Measurements from ENCODE around the gene EXOC3L1. TPM values are rescaled to one million over a fixed set of nuclear protein-coding genes. Genes with fewer than 3 reads are reported as not detected.
A peak's percentile ranks its signal among the peaks of the same experiment; 100 is the strongest.

Gene EXOC3L1
- total and polyA plus RNA-seq, 2 of the 4 experiments (the other 2 are of a cell fraction): not detected

GRCh38 chr16:67191411-67191994 is 1.6 kb upstream of the EXOC3L1 start:
- ATAC-seq (ENCODE audit: low read depth) (no peak), DNase-seq (no peak)
- peaks cover 25 to 48% of the 10 kb centered on the region in 2 experiments for H3K79me1 ChIP-seq (ENCODE audit: low read depth in 1 of 2, low read length in 2 of 2)
- H2AK9ac ChIP-seq (replicated peaks; ENCODE audit: low read depth, low read length, poor library complexity): peak overlapping the region; percentile 100
- peak overlapping the region; percentile 50; the same call in 1 of the 2 replicates for H4K5ac ChIP-seq (ENCODE audit: low read depth, low read length)
- H3K27ac ChIP-seq (ENCODE audit: insufficient read depth, low read length): no peak overlapping the region
- 0% methylated on average over 2 of the region's 9 CpGs; no CpG with 5 or more reads in 1 of the 2 experiments for WGBS, 2 experiments (ENCODE audit: extremely low coverage in 2 of 2, insufficient read length in 1 of 2)
- H3K18ac ChIP-seq (ENCODE audit: low read depth, low read length): peak overlapping the region; percentile 34; the same call in 1 of the 2 replicates
- no peaks in the 10 kb centered on the region for H3K27me3 ChIP-seq (ENCODE audit: control insufficient read depth, insufficient read depth, low read length)
- H2AFZ ChIP-seq (replicated peaks; ENCODE audit: low read length, poor library complexity): peak overlapping the region; percentile 98
- H3K9ac ChIP-seq (ENCODE audit: low read depth, low read length): 0 out of 2 replicates have a peak overlapping the region, but pooled peaks have one; percentile 24
- POLR2A ChIA-PET (ENCODE audit: unreplicated experiment): no interaction called here
- H3K4me3 ChIP-seq (ENCODE audit: insufficient read depth, low read depth, low read length): peak overlapping the region; percentile 95
- no peaks in the 10 kb centered on the region for H3K9me3 ChIP-seq (ENCODE audit: control insufficient read depth, insufficient read depth, low read length)
- CTCF ChIA-PET: no interaction called here
- peaks cover 26% of the 10 kb centered on the region for H3K9me1 ChIP-seq (ENCODE audit: insufficient read depth, low read length)
- H4K20me1 ChIP-seq (ENCODE audit: insufficient read depth, low read length): peaks cover 23% of the 10 kb centered on the region
- dilution Hi-C loops (cut with HindIII; ENCODE audit: low sequenced_read_pairs, unreplicated experiment) (no loop called here), in situ Hi-C loops (cut with MboI; ENCODE audit: low sequenced_read_pairs) (no loop called here), intact Hi-C loops (cut with micrococcal nuclease) (no loop called here)
- H2BK5ac ChIP-seq (ENCODE audit: low read depth, low read length, poor library complexity, severe bottlenecking): peak overlapping the region; percentile 64
- H2BK15ac ChIP-seq (ENCODE audit: low read depth, low read length): peak overlapping the region; percentile 42; the same call in 1 of the 3 replicates
- 0 out of 2 replicates have a peak overlapping the region, but pooled peaks have one; percentile 9 for H3K56ac ChIP-seq (ENCODE audit: extremely low read depth, insufficient read depth, low read length)
- H3K23ac ChIP-seq (ENCODE audit: low read depth, low read length): no peak overlapping the region
- no TSS peak for BruUV-seq (replicated peaks)
- H2BK20ac ChIP-seq (ENCODE audit: low read depth, low read length): peak overlapping the region; percentile 37; the same call in 1 of the 2 replicates
- H3K4me2 ChIP-seq (ENCODE audit: low read depth, low read length): peak overlapping the region; percentile 93
- H4K8ac ChIP-seq (ENCODE audit: low read depth in 2 of 2, low read length in 2 of 2): peak overlapping the region; percentile 14 to 59; a peak in 3 of 4 replicates
- no peak for TF ChIP-seq RCOR1 (IDR thresholded peaks at IDR 0.05; ENCODE audit: insufficient replicate concordance, low read length)
- no peak for TF ChIP-seq CTCF (conservative IDR thresholded peaks at IDR 0.05; ENCODE audit: low read depth, low read length)
- no peak for TF ChIP-seq RFX5 (IDR thresholded peaks at IDR 0.05; ENCODE audit: low read depth, low read length)
- TF ChIP-seq BHLHE40 (IDR thresholded peaks at IDR 0.05; ENCODE audit: low read depth, low read length): no peak
- no peak for TF ChIP-seq FOS (IDR thresholded peaks at IDR 0.05; ENCODE audit: low read depth, low read length)
- no peak for TF ChIP-seq CHD1 (IDR thresholded peaks at IDR 0.05; ENCODE audit: low read depth, low read length)
- TF ChIP-seq CEBPB (IDR thresholded peaks at IDR 0.05; ENCODE audit: low read depth, low read length): no peak
- TF ChIP-seq MAFK (IDR thresholded peaks at IDR 0.05; ENCODE audit: low read depth, low read length): no peak
- no peak for TF ChIP-seq MAZ (IDR thresholded peaks at IDR 0.05; ENCODE audit: borderline replicate concordance, low read depth, low read length)
- no peak overlapping the region for H4K91ac ChIP-seq (ENCODE audit: insufficient read depth, low read depth, low read length)
- H2BK120ac ChIP-seq (ENCODE audit: low read depth, low read length): peak overlapping the region; percentile 58; the same call in 1 of the 2 replicates
- peak overlapping the region; percentile 40 for H3K14ac ChIP-seq (replicated peaks; ENCODE audit: low read depth, low read length)
- peak overlapping the region; percentile 90; the same call in 1 of the 2 replicates for H2AK5ac ChIP-seq (ENCODE audit: low read depth, low read length)
- H3K36me3 ChIP-seq (ENCODE audit: control insufficient read depth, insufficient read depth, low read length): peaks cover 31% of the 10 kb centered on the region
- peaks cover 19% of the 10 kb centered on the region for H3K4me1 ChIP-seq (ENCODE audit: control insufficient read depth, insufficient read depth, low read length)
- peak overlapping the region; percentile 76 for H3K4ac ChIP-seq (ENCODE audit: low read depth, low read length)
